SK-N-SH treated with all-trans-retinoic acid at 6 μM for 48 hours (cell line): Measurements from ENCODE around the gene ARPC2.

ENCODE experiments used
- ATAC-seq: fragments of 200-7000 bp; cut with Tn5 transposase; 3 replicates; pipeline ENCODE4 v1.9.1; 2020; ENCODE audit warnings: mild to moderate bottlenecking, moderate library complexity
- ARNTL ChIP-seq: fragments of 450-650 bp; formaldehyde crosslinking; IDR thresholded peaks from 2 replicates; pipeline ENCODE4 v1.5.0; 2020; ENCODE audit warnings: low read depth, mild to moderate bottlenecking, moderate library complexity, borderline replicate concordance
- BACH2 ChIP-seq: fragments of 250-450 bp; sonication (Bioruptor Pico); IDR thresholded peaks from 2 replicates; pipeline ENCODE4 v1.9.0; 2021; ENCODE audit warnings: mild to moderate bottlenecking, borderline replicate concordance
- CSDC2 ChIP-seq: fragments of 250-450 bp; sonication (Bioruptor Pico); IDR thresholded peaks from 2 replicates; pipeline ENCODE4 v1.5.0; 2020; ENCODE audit warnings: mild to moderate bottlenecking, moderate library complexity
- ESRRG ChIP-seq: fragments of 250-450 bp; sonication (Bioruptor Pico); IDR thresholded peaks from 2 replicates; pipeline ENCODE4 v1.6.1; 2021; ENCODE audit warnings: mild to moderate bottlenecking
- GLIS3 ChIP-seq: fragments of 250-450 bp; sonication (Bioruptor Pico); IDR thresholded peaks from 2 replicates; pipeline ENCODE4 v1.5.0; 2020; ENCODE audit warnings: mild to moderate bottlenecking, moderate library complexity
- ISL1 ChIP-seq: fragments of 250-450 bp; sonication (Bioruptor Pico); IDR thresholded peaks from 2 replicates; pipeline ENCODE4 v2.1.2; 2022; ENCODE audit warnings: mild to moderate bottlenecking, moderate library complexity
- PPARA ChIP-seq: fragments of 250-450 bp; sonication (Bioruptor Pico); IDR thresholded peaks from 2 replicates; pipeline ENCODE4 v1.5.0; 2020; ENCODE audit warnings: mild to moderate bottlenecking, borderline replicate concordance
- SNAI2 ChIP-seq: fragments of 250-450 bp; sonication (Bioruptor Pico); IDR thresholded peaks from 2 replicates; pipeline ENCODE4 v1.5.0; 2020; ENCODE audit warnings: mild to moderate bottlenecking, moderate library complexity
- TCF4 ChIP-seq: fragments of 250-450 bp; sonication (Bioruptor Pico); IDR thresholded peaks from 2 replicates; pipeline ENCODE4 v1.8.0; 2021; ENCODE audit warnings: mild to moderate bottlenecking, moderate library complexity, borderline replicate concordance
- TOX ChIP-seq: fragments of 250-450 bp; sonication (Bioruptor Pico); IDR thresholded peaks from 2 replicates; pipeline ENCODE4 v1.8.0; 2021; ENCODE audit warnings: mild to moderate bottlenecking, moderate library complexity, borderline replicate concordance
- ZC3H10 ChIP-seq: fragments of 250-450 bp; sonication (Bioruptor Pico); IDR thresholded peaks from 2 replicates; pipeline ENCODE4 v1.5.1; 2021; ENCODE audit warnings: mild to moderate bottlenecking, moderate library complexity
- ZFP30 ChIP-seq: fragments of 450-650 bp; formaldehyde crosslinking; IDR thresholded peaks from 2 replicates; pipeline ENCODE4 v1.5.0; 2022; ENCODE audit warnings: mild to moderate bottlenecking, moderate library complexity
- ZNF565 ChIP-seq: fragments of 450-650 bp; formaldehyde crosslinking; conservative IDR thresholded peaks from 2 replicates; pipeline ENCODE4 v1.5.0; 2020; ENCODE audit warnings: low read depth, mild to moderate bottlenecking, moderate library complexity
- ZNF70 ChIP-seq: fragments of 450-650 bp; formaldehyde crosslinking; IDR thresholded peaks from 2 replicates; pipeline ENCODE4 v1.5.0; 2020; ENCODE audit warnings: mild to moderate bottlenecking, moderate library complexity
- ZNF8 ChIP-seq: fragments of 450-650 bp; formaldehyde crosslinking; IDR thresholded peaks from 2 replicates; pipeline ENCODE4 v1.5.0; 2020; ENCODE audit warnings: mild to moderate bottlenecking, moderate library complexity
- TF ChIP-seq, protein P1 (sequence below): fragments of 250-450 bp; sonication (Bioruptor Pico); IDR thresholded peaks from 2 replicates; pipeline ENCODE4 v1.8.0; 2021; ENCODE audit warnings: low read depth, mild to moderate bottlenecking, moderate library complexity, borderline replicate concordance
- TF ChIP-seq, protein P2 (sequence below): fragments of 250-450 bp; sonication (Bioruptor Pico); IDR thresholded peaks from 2 replicates; pipeline ENCODE4 v1.8.0; 2020; ENCODE audit warnings: mild to moderate bottlenecking, moderate library complexity, borderline replicate concordance
- TF ChIP-seq, protein P3 (sequence below): fragments of 250-450 bp; sonication (Bioruptor Pico); IDR thresholded peaks from 2 replicates; pipeline ENCODE4 v1.5.1; 2021; ENCODE audit warnings: mild to moderate bottlenecking, moderate library complexity
- TF ChIP-seq, protein P4 (sequence below): fragments of 250-450 bp; sonication (Bioruptor Pico); IDR thresholded peaks from 2 replicates; pipeline ENCODE4 v1.5.0; 2020; ENCODE audit warnings: mild to moderate bottlenecking, moderate library complexity
- TF ChIP-seq, protein P5 (sequence below): fragments of 250-450 bp; sonication (Bioruptor Pico); IDR thresholded peaks from 2 replicates; pipeline ENCODE4 v1.5.1; 2020; ENCODE audit warnings: low read depth, mild to moderate bottlenecking, moderate library complexity

Gene ARPC2

DNA sequence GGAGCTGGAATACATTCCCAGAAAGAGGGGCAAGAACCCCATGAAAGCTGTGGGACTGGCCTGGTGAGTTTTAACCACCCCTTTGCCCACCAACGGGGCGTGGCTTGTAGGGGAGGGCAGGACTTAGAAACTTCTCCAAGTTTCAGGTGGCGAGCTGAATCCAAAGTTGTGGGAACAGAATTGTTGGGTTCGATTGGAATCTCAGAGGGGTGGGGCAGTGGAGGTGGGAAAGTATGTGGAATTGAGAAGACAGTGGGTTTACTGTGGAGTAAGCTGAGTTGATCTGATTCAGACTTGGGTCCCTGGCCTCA is 54.5 kb downstream of the ARPC2 start:
- no peak for TF ChIP-seq ISL1 (CRISPR knock-in tag)
- no peak for TF ChIP-seq TCF4
- no peak for TF ChIP-seq ZNF565
- TF ChIP-seq, protein P1, sequence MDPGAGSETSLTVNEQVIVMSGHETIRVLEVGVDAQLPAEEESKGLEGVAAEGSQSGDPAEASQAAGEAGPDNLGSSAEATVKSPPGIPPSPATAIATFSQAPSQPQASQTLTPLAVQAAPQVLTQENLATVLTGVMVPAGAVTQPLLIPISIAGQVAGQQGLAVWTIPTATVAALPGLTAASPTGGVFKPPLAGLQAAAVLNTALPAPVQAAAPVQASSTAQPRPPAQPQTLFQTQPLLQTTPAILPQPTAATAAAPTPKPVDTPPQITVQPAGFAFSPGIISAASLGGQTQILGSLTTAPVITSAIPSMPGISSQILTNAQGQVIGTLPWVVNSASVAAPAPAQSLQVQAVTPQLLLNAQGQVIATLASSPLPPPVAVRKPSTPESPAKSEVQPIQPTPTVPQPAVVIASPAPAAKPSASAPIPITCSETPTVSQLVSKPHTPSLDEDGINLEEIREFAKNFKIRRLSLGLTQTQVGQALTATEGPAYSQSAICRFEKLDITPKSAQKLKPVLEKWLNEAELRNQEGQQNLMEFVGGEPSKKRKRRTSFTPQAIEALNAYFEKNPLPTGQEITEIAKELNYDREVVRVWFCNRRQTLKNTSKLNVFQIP (CRISPR knock-in tag): no peak
- TF ChIP-seq, protein P2, sequence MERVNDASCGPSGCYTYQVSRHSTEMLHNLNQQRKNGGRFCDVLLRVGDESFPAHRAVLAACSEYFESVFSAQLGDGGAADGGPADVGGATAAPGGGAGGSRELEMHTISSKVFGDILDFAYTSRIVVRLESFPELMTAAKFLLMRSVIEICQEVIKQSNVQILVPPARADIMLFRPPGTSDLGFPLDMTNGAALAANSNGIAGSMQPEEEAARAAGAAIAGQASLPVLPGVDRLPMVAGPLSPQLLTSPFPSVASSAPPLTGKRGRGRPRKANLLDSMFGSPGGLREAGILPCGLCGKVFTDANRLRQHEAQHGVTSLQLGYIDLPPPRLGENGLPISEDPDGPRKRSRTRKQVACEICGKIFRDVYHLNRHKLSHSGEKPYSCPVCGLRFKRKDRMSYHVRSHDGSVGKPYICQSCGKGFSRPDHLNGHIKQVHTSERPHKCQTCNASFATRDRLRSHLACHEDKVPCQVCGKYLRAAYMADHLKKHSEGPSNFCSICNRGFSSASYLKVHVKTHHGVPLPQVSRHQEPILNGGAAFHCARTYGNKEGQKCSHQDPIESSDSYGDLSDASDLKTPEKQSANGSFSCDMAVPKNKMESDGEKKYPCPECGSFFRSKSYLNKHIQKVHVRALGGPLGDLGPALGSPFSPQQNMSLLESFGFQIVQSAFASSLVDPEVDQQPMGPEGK (CRISPR knock-in tag): no peak
- no peak for TF ChIP-seq ESRRG (CRISPR knock-in tag)
- TF ChIP-seq CSDC2: no peak
- no peak for TF ChIP-seq SNAI2 (CRISPR knock-in tag)
- TF ChIP-seq ARNTL (CRISPR knock-in tag): no peak
- TF ChIP-seq, protein P3, sequence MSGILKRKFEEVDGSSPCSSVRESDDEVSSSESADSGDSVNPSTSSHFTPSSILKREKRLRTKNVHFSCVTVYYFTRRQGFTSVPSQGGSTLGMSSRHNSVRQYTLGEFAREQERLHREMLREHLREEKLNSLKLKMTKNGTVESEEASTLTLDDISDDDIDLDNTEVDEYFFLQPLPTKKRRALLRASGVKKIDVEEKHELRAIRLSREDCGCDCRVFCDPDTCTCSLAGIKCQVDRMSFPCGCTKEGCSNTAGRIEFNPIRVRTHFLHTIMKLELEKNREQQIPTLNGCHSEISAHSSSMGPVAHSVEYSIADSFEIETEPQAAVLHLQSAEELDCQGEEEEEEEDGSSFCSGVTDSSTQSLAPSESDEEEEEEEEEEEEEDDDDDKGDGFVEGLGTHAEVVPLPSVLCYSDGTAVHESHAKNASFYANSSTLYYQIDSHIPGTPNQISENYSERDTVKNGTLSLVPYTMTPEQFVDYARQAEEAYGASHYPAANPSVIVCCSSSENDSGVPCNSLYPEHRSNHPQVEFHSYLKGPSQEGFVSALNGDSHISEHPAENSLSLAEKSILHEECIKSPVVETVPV (CRISPR knock-in tag): no peak
- TF ChIP-seq ZFP30 (CRISPR knock-in tag): no peak
- TF ChIP-seq PPARA: no peak
- TF ChIP-seq GLIS3 (CRISPR knock-in tag): no peak
- TF ChIP-seq BACH2 (CRISPR knock-in tag): no peak
- no peak for TF ChIP-seq ZC3H10
- ATAC-seq: no peak

DNA sequence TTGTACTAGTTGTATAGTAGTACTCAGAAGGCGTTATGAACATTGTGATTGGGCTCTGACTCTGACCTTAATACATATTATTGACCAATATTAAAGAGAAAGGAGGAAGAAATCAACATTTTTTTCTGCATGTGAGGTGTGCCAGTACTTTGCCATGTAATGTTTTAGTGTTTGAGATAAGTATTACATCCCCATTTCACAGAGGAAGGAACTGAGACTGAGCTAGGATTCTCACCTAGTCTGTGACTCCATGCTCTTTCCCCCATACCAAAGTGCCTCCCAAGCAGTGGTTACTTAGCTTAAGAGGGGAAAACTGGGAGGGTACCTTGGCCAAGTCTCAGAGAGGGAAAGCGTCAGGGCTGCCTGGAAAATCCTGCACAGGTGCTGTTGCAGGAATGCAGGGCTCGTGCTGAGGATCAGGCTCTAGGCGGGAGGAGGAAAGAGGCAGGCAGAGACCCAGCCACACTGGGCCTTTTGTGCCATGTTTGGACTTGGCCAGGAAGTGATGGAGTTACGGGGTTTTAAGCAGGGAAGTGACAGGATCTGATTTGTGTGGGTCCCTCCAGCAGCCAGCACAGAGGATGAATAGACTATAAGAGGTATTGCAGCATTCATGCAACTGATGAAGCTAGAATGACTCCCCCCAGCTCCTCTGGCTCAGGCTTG is 55.0 kb downstream of the ARPC2 start:
- TF ChIP-seq ARNTL (CRISPR knock-in tag) (no peak), CSDC2 (no peak), ZC3H10 (no peak), ZNF70 (no peak), BACH2 (CRISPR knock-in tag) (no peak), TOX (CRISPR knock-in tag) (no peak), ZNF8 (CRISPR knock-in tag) (no peak), GLIS3 (CRISPR knock-in tag) (no peak), ISL1 (CRISPR knock-in tag) (no peak), SNAI2 (CRISPR knock-in tag) (no peak)
- TF ChIP-seq, protein P4, sequence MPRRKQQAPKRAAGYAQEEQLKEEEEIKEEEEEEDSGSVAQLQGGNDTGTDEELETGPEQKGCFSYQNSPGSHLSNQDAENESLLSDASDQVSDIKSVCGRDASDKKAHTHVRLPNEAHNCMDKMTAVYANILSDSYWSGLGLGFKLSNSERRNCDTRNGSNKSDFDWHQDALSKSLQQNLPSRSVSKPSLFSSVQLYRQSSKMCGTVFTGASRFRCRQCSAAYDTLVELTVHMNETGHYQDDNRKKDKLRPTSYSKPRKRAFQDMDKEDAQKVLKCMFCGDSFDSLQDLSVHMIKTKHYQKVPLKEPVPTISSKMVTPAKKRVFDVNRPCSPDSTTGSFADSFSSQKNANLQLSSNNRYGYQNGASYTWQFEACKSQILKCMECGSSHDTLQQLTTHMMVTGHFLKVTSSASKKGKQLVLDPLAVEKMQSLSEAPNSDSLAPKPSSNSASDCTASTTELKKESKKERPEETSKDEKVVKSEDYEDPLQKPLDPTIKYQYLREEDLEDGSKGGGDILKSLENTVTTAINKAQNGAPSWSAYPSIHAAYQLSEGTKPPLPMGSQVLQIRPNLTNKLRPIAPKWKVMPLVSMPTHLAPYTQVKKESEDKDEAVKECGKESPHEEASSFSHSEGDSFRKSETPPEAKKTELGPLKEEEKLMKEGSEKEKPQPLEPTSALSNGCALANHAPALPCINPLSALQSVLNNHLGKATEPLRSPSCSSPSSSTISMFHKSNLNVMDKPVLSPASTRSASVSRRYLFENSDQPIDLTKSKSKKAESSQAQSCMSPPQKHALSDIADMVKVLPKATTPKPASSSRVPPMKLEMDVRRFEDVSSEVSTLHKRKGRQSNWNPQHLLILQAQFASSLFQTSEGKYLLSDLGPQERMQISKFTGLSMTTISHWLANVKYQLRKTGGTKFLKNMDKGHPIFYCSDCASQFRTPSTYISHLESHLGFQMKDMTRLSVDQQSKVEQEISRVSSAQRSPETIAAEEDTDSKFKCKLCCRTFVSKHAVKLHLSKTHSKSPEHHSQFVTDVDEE: no peak
- TF ChIP-seq, protein P1 (CRISPR knock-in tag): no peak
- TF ChIP-seq, protein P5, sequence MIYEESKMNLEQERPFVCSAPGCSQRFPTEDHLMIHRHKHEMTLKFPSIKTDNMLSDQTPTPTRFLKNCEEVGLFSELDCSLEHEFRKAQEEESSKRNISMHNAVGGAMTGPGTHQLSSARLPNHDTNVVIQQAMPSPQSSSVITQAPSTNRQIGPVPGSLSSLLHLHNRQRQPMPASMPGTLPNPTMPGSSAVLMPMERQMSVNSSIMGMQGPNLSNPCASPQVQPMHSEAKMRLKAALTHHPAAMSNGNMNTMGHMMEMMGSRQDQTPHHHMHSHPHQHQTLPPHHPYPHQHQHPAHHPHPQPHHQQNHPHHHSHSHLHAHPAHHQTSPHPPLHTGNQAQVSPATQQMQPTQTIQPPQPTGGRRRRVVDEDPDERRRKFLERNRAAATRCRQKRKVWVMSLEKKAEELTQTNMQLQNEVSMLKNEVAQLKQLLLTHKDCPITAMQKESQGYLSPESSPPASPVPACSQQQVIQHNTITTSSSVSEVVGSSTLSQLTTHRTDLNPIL (CRISPR knock-in tag): no peak

More for the DNA sequence above, 55.0 kb downstream of the ARPC2 start:
- ATAC-seq: no peak
